GM18511 (cell line): ENCODE data around the gene FAM43B.

Experiments
- ATAC-seq: cut with Tn5 transposase; IDR thresholded peaks from one replicate; pipeline ENCODE4 v1.9.1; 2021; ENCODE audit warnings: mild to moderate bottlenecking, moderate library complexity; ENCODE audit not compliant: unreplicated experiment

Gene FAM43B

GRCh38 chr1:20589331-20590278 is 37.2 kb downstream of the FAM43B start:
- ATAC-seq = no peak

GRCh38 chr1:20590306-20590777 is 38.0 kb downstream of the FAM43B start:
- ATAC-seq = no peak

GRCh38 chr1:20593756-20594155 is 41.4 kb downstream of the FAM43B start:
- ATAC-seq = no peak

GRCh38 chr1:20594746-20595145 is 42.4 kb downstream of the FAM43B start:
- ATAC-seq = no peak

- ATAC-seq = no peak
Measured at GRCh38 chr1:20596106-20596505, 43.7 kb downstream of the FAM43B start.

- no peak for ATAC-seq
Measured at GRCh38 chr1:20597650-20598049, 45.3 kb downstream of the FAM43B start.

GRCh38 chr1:20600156-20600555 is 47.8 kb downstream of the FAM43B start:
- ATAC-seq = no peak

GRCh38 chr1:20601129-20601825 is 48.9 kb downstream of the FAM43B start:
- ATAC-seq = no peak

GRCh38 chr1:20602851-20603450 is 50.6 kb downstream of the FAM43B start:
- no peak for ATAC-seq

GRCh38 chr1:20603504-20604464 is 51.4 kb downstream of the FAM43B start:
- ATAC-seq = no peak
